Suprapubic skin (tissue), 3 donors: ENCODE measurements around the gene KDM4B.

Experiments
- EP300 ChIP-seq: sonication (generic); formaldehyde crosslinking; IDR thresholded peaks from one replicate; pipeline ENCODE4 v1.6.1; 2017; ENCODE audit warnings: antibody characterized with exemption
- TF ChIP-seq, protein P1 (sequence below), 2 donors: fragments of 200-600 bp in 1 of 2; fragments of 450-650 bp in 1 of 2; sonication (generic) in 1 of 2; IDR thresholded peaks; one replicate each; pipeline ENCODE4 v1.5.1; 2016 to 2019; ENCODE audit warnings: antibody characterized with exemption in 2 of 2, mild to moderate bottlenecking in 1 of 2, moderate library complexity in 1 of 2

DNA sequence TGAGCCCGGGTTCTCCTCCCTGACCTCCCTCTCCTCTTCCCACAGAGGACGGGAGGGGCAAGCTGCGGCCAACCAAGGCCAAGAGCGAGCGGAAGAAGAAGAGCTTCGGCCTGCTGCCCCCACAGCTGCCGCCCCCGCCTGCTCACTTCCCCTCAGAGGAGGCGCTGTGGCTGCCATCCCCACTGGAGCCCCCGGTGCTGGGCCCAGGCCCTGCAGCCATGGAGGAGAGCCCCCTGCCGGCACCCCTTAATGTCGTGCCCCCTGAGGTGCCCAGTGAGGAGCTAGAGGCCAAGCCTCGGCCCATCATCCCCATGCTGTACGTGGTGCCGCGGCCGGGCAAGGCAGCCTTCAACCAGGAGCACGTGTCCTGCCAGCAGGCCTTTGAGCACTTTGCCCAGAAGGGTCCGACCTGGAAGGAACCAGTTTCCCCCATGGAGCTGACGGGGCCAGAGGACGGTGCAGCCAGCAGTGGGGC, 162.2 kb downstream of the KDM4B start:
- TF ChIP-seq, protein P1, sequence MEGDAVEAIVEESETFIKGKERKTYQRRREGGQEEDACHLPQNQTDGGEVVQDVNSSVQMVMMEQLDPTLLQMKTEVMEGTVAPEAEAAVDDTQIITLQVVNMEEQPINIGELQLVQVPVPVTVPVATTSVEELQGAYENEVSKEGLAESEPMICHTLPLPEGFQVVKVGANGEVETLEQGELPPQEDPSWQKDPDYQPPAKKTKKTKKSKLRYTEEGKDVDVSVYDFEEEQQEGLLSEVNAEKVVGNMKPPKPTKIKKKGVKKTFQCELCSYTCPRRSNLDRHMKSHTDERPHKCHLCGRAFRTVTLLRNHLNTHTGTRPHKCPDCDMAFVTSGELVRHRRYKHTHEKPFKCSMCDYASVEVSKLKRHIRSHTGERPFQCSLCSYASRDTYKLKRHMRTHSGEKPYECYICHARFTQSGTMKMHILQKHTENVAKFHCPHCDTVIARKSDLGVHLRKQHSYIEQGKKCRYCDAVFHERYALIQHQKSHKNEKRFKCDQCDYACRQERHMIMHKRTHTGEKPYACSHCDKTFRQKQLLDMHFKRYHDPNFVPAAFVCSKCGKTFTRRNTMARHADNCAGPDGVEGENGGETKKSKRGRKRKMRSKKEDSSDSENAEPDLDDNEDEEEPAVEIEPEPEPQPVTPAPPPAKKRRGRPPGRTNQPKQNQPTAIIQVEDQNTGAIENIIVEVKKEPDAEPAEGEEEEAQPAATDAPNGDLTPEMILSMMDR (IDR thresholded peaks at IDR 0.05), result no peak
- no peak for TF ChIP-seq EP300
